GM20000 (cell line): ENCODE measurements around the gene CNTN1.

Experiments used
- DNase-seq: peaks from one replicate; pipeline ENCODE4 v3.0.0; 2012; ENCODE audit warnings: low spot score
- CTCF ChIP-seq: IDR thresholded peaks from 2 replicates; pipeline ENCODE4 v1.5.1; 2012; ENCODE audit warnings: mild to moderate bottlenecking, control low read depth; ENCODE audit errors: extremely low read depth, missing control alignments

The CNTN1 gene

GRCh38 chr12:40792792-40793386, 100.7 kb downstream of the CNTN1 start:
- TF ChIP-seq CTCF = no peak
- DNase-seq = no peak

- no peak for DNase-seq
- TF ChIP-seq CTCF = no peak
These were observed 101.2 kb downstream of the CNTN1 start for GRCh38 chr12:40793471-40793870.

GRCh38 chr12:40794087-40794486, 101.8 kb downstream of the CNTN1 start:
- TF ChIP-seq CTCF = no peak
- no peak for DNase-seq

GRCh38 chr12:40801082-40801481, 108.8 kb downstream of the CNTN1 start:
- no peak for DNase-seq
- no peak for TF ChIP-seq CTCF

- no peak for TF ChIP-seq CTCF
These were observed 109.6 kb downstream of the CNTN1 start for GRCh38 chr12:40801861-40802260.

GRCh38 chr12:40802656-40803055, 110.4 kb downstream of the CNTN1 start:
- DNase-seq = no peak
- TF ChIP-seq CTCF = no peak

More at GRCh38 chr12:40801861-40802260, 109.6 kb downstream of the CNTN1 start:
- no peak for DNase-seq

GRCh38 chr12:40819436-40820108, 127.3 kb downstream of the CNTN1 start:
- TF ChIP-seq CTCF = no peak
- no peak for DNase-seq
